Upper lobe of right lung (tissue), 1 donor: ENCODE measurements around the gene BHLHA15. TPM values are rescaled to one million over a fixed set of nuclear protein-coding genes. Genes with fewer than 3 reads are reported as not detected.
A peak's percentile ranks its signal among the peaks of the same experiment; 100 is the strongest.

ENCODE experiments used
- ATAC-seq: fragments of 200-7000 bp; cut with Tn5 transposase; one replicate; pipeline ENCODE4 v1.9.1; 2020; ENCODE audit warnings: mild to moderate bottlenecking, moderate library complexity
- DNase-seq: peaks from one replicate; pipeline ENCODE4 v3.0.0-alpha.2; 2020
- H3K27ac ChIP-seq: fragments of 200-600 bp; one replicate; pipeline ENCODE4 v1.8.0; 2022
- H3K27me3 ChIP-seq: fragments of 200-600 bp; one replicate; pipeline ENCODE4 v1.8.0; 2022; ENCODE audit warnings: mild to moderate bottlenecking
- H3K36me3 ChIP-seq: fragments of 200-600 bp; one replicate; pipeline ENCODE4 v1.8.0; 2022
- H3K4me1 ChIP-seq: fragments of 200-600 bp; one replicate; pipeline ENCODE4 v1.8.0; 2022
- H3K4me3 ChIP-seq: fragments of 200-600 bp; one replicate; pipeline ENCODE4 v1.8.0; 2022; ENCODE audit warnings: mild to moderate bottlenecking
- H3K9me3 ChIP-seq: fragments of 200-600 bp; one replicate; pipeline ENCODE4 v1.8.0; 2022
- CTCF ChIP-seq: fragments of 200-600 bp; IDR thresholded peaks from one replicate; pipeline ENCODE4 v1.8.0; 2022; ENCODE audit warnings: antibody characterized with exemption
- intact Hi-C: fragments of 100-400 bp; cut with DNase I; formaldehyde crosslinking; loops from one replicate; pipeline ENCODE4 v1.11.0; 2022
- total RNA-seq: library from RNA; stranded (reverse); fragmentation: NEBNext Ultra II Directional; extraction: Animal tissue kit (Norgen Biotek cat#: 25700); gene quantifications from one replicate; pipeline ENCODE4 v1.2.1, GENCODE V29; 2021
- donor health status: DM: no; HTN: yes; CAD: no; lungs with severe emphysema.

The BHLHA15 gene
- total RNA-seq, 1 donor from 2014 or later, result 0.81 TPM

- peak; percentile 90 for DNase-seq
- H3K4me1 ChIP-seq, result peaks cover 16% of the 10 kb centered on the region
- no peaks in the 10 kb centered on the region for H3K9me3 ChIP-seq
- H3K4me3 ChIP-seq, result no peak overlapping the region
- peaks cover 22% of the 10 kb centered on the region for H3K36me3 ChIP-seq
- ATAC-seq, result peak; percentile 94
- H3K27ac ChIP-seq, result peak overlapping the region; percentile 74
- intact Hi-C loops, result no loop called here
- no peak for TF ChIP-seq CTCF
- H3K27me3 ChIP-seq, result no peaks in the 10 kb centered on the region
Measured at GRCh38 chr7:98178321-98178720, 32.9 kb upstream of the BHLHA15 start.

GRCh38 chr7:98178762-98179490, 32.3 kb upstream of the BHLHA15 start:
- Histone ChIP-seq H3K4me1 (peaks cover 16% of the 10 kb centered on the region), H3K36me3 (peaks cover 17% of the 10 kb centered on the region), H3K27ac (peak overlapping the region; percentile 60), H3K4me3 (no peak overlapping the region), H3K9me3 (no peaks in the 10 kb centered on the region), H3K27me3 (no peaks in the 10 kb centered on the region)
- no peak for TF ChIP-seq CTCF
- DNase-seq (no peak), ATAC-seq (peak; percentile 43)
- intact Hi-C loops, result no loop called here

- intact Hi-C loops, result no loop called here
- DNase-seq (no peak), ATAC-seq (no peak)
- no peak for TF ChIP-seq CTCF
- H3K9me3 ChIP-seq, result no peaks in the 10 kb centered on the region
- H3K4me3 ChIP-seq, result no peak overlapping the region
- peaks cover 16% of the 10 kb centered on the region for H3K4me1 ChIP-seq
- peaks cover 5% of the 10 kb centered on the region for H3K36me3 ChIP-seq
- H3K27ac ChIP-seq, result no peak overlapping the region
- H3K27me3 ChIP-seq, result no peaks in the 10 kb centered on the region
Measured at GRCh38 chr7:98180751-98181150, 30.5 kb upstream of the BHLHA15 start.

GRCh38 chr7:98185101-98185500, 26.1 kb upstream of the BHLHA15 start:
- H3K27ac ChIP-seq, result no peak overlapping the region
- H3K4me1 ChIP-seq, result peaks cover 3% of the 10 kb centered on the region
- ATAC-seq (no peak), DNase-seq (no peak)
- no peak overlapping the region for H3K4me3 ChIP-seq
- TF ChIP-seq CTCF, result no peak
- intact Hi-C loops, result no loop called here
- H3K9me3 ChIP-seq, result no peaks in the 10 kb centered on the region
- H3K27me3 ChIP-seq, result no peaks in the 10 kb centered on the region
- H3K36me3 ChIP-seq, result no peaks in the 10 kb centered on the region

GRCh38 chr7:98186452-98187137, 24.6 kb upstream of the BHLHA15 start:
- no peak for TF ChIP-seq CTCF
- peak; percentile 45 for ATAC-seq
- DNase-seq, result no peak
- intact Hi-C loops, result no loop called here
- H3K27me3 ChIP-seq, result no peaks in the 10 kb centered on the region
- H3K9me3 ChIP-seq, result no peaks in the 10 kb centered on the region
- H3K4me3 ChIP-seq, result no peak overlapping the region
- peaks cover 13% of the 10 kb centered on the region for H3K36me3 ChIP-seq
- no peak overlapping the region for H3K27ac ChIP-seq
- peaks cover 3% of the 10 kb centered on the region for H3K4me1 ChIP-seq
